Activated naive CD8-positive, alpha-beta T cell treated with anti-CD3 and anti-CD28 coated beads, Interleukin-2, amount 50 U/mL, for 24 hours (primary cell): ENCODE measurements around the gene CBLN3.
"Not testable (repeated sequence)": the region's sequence is repeated elsewhere in the genome, so short reads cannot be mapped to it uniquely, and the experiment has no call there.

ENCODE experiments used
- ATAC-seq: fragments of 150-1000 bp; cut with Tn5 transposase; one replicate; pipeline ENCODE4 v1.10.0; 2021
- DNase-seq: peaks from one replicate; pipeline ENCODE4 v3.0.0; 2021
- H3K27ac Mint-ChIP-seq: one replicate; pipeline ENCODE4 v1.8.0; 2021; ENCODE audit warnings: mild to moderate bottlenecking, mixed read lengths
- H3K27me3 Mint-ChIP-seq: one replicate; pipeline ENCODE4 v1.8.0; 2021; ENCODE audit warnings: mixed read lengths
- H3K36me3 Mint-ChIP-seq: one replicate; pipeline ENCODE4 v1.8.0; 2021; ENCODE audit warnings: low read depth, mixed read lengths
- H3K4me1 Mint-ChIP-seq: one replicate; pipeline ENCODE4 v1.8.0; 2021; ENCODE audit warnings: mixed read lengths
- H3K4me3 Mint-ChIP-seq: one replicate; pipeline ENCODE4 v1.8.0; 2021; ENCODE audit warnings: mild to moderate bottlenecking, moderate library complexity, mixed read lengths
- H3K9me3 Mint-ChIP-seq: one replicate; pipeline ENCODE4 v1.8.0; 2021; ENCODE audit warnings: mixed read lengths

The CBLN3 gene

GRCh38 chr14:24390701-24391468 is 38.6 kb downstream of the CBLN3 start:
- Mint-ChIP-seq H3K4me3 (no peak overlapping the region), H3K4me1 (no peaks in the 10 kb centered on the region), H3K27me3 (peaks cover 11% of the 10 kb centered on the region), H3K9me3 (no peaks in the 10 kb centered on the region), H3K27ac (no peak overlapping the region), H3K36me3 (no peaks in the 10 kb centered on the region)
- ATAC-seq (no peak), DNase-seq (no peak)

GRCh38 chr14:24389226-24389848 is 40.1 kb downstream of the CBLN3 start:
- H3K27ac Mint-ChIP-seq: no peak overlapping the region
- H3K9me3 Mint-ChIP-seq: no peaks in the 10 kb centered on the region
- no peak overlapping the region for H3K4me3 Mint-ChIP-seq
- ATAC-seq (no peak), DNase-seq (no peak)
- no peaks in the 10 kb centered on the region for H3K36me3 Mint-ChIP-seq
- H3K27me3 Mint-ChIP-seq: peaks cover 11% of the 10 kb centered on the region
- no peaks in the 10 kb centered on the region for H3K4me1 Mint-ChIP-seq

GRCh38 chr14:24388474-24389179 is 40.8 kb downstream of the CBLN3 start:
- Mint-ChIP-seq H3K9me3 (no peaks in the 10 kb centered on the region), H3K4me3 (no peak overlapping the region), H3K27me3 (peaks cover 11% of the 10 kb centered on the region), H3K4me1 (no peaks in the 10 kb centered on the region), H3K36me3 (no peaks in the 10 kb centered on the region), H3K27ac (no peak overlapping the region)
- DNase-seq: no peak
- no peak for ATAC-seq

GRCh38 chr14:24387579-24387978 is 41.9 kb downstream of the CBLN3 start:
- H3K27me3 Mint-ChIP-seq: peaks cover 11% of the 10 kb centered on the region
- not testable (repeated sequence) for H3K27ac Mint-ChIP-seq

DNA sequence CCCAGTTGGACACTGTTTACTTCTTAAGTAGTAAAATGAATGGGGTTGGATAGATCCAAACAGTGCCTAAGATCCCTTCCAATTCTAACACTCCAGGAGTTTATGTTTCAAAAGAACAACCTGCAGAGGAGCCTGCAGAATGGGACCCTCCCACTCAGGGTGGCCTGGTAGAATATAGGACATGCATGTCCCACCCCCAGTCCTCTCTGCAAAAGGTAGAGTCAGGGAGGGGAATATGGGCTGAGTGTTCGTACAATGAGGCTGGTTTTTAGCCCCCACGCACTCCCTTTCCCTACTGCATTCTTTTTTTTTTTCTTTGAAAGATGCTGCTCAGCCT is 42.5 kb downstream of the CBLN3 start:
- Mint-ChIP-seq H3K27me3 (peaks cover 11% of the 10 kb centered on the region), H3K4me3 (no peak overlapping the region), H3K9me3 (no peaks in the 10 kb centered on the region), H3K27ac (no peak overlapping the region), H3K36me3 (no peaks in the 10 kb centered on the region), H3K4me1 (no peaks in the 10 kb centered on the region)
- ATAC-seq (no peak), DNase-seq (no peak)

More at GRCh38 chr14:24387579-24387978, 41.9 kb downstream of the CBLN3 start:
- not testable (repeated sequence) for H3K4me1 Mint-ChIP-seq, H3K36me3 Mint-ChIP-seq, DNase-seq, H3K9me3 Mint-ChIP-seq, H3K4me3 Mint-ChIP-seq, ATAC-seq

DNA sequence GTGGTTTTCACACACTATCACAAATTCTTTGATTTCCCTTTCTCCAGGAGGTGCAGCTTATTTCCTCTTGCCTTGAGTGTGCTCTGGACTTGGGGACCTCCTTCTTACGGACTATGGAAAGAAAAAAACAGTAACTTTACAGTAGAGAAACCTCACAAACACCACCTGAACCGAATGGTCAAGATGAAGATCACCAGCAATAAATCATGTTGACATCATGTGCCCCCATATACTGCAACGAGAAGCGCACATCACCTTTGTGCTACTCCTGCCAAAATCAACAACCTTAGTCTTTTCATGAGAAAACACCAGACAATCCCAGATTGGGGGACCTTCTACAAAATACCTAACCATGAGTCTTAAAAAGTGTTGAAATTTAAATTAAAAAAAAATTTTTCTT is 43.9 kb downstream of the CBLN3 start:
- Mint-ChIP-seq H3K4me1 (peaks cover 2% of the 10 kb centered on the region), H3K27me3 (peaks cover 4% of the 10 kb centered on the region), H3K4me3 (no peak overlapping the region), H3K27ac (no peak overlapping the region), H3K36me3 (no peaks in the 10 kb centered on the region), H3K9me3 (no peaks in the 10 kb centered on the region)
- ATAC-seq: no peak
- DNase-seq: no peak

DNA sequence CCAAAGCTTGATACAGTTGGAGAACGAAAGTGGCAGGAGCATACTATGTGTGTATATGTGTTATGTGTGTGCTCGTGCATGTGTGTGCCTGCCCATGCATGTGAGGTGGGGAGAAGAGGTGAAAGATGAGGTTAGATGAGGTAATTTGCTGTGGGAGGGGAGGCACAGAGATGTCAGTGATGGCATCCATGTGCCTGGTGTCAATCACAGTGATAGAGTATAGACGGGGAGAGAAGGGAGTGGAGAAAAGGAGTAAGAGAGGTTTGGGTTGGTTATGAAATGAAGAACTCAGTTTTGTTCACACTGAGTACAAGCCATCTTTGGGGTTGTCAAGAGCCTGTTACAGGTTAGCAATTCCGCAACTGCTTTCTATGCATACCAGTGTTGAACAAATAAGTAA is 45.3 kb downstream of the CBLN3 start:
- Mint-ChIP-seq H3K9me3 (no peaks in the 10 kb centered on the region), H3K4me1 (peaks cover 2% of the 10 kb centered on the region), H3K4me3 (no peak overlapping the region), H3K36me3 (no peaks in the 10 kb centered on the region), H3K27ac (no peak overlapping the region), H3K27me3 (no peaks in the 10 kb centered on the region)
- ATAC-seq (no peak), DNase-seq (no peak)

- Mint-ChIP-seq H3K4me1 (peaks cover 2% of the 10 kb centered on the region), H3K9me3 (no peaks in the 10 kb centered on the region), H3K27ac (no peak overlapping the region), H3K27me3 (no peaks in the 10 kb centered on the region), H3K4me3 (no peak overlapping the region), H3K36me3 (no peaks in the 10 kb centered on the region)
- ATAC-seq (no peak), DNase-seq (no peak)
Measured at GRCh38 chr14:24382064-24382371, 47.5 kb downstream of the CBLN3 start.

DNA sequence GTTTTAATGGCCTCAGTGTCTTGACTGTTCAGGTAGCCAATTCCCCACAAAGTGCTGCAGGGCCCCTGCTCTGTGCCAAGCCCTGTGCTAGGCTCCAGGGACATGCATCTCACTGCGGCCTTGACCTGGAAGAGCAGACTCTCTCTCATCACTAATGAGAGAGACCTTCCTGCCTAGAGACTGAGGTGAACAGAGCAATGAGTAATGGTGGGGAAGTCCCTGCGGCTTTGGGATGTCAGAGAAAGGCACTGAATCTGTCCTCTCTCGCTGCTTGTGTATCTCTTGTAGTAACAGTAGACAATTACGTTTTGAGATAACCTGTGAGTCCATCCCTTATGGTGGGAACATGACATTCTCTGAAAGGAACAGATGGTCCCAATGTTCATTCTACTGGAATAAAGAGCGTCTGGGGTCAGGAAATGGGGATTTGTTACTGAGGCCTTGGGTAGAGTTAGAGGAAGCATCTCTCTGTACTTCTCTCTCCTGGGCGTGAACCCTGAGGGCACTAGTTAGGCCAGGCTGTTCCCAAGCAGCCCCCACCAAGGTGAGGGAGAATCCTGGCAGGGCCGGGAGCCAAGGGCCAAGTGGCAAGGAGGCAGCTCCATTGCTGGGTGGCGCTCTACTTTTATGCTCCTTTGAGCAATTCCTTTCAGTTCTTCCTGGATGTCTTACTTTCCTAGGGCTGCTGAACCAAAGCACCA is 48.0 kb downstream of the CBLN3 start:
- Mint-ChIP-seq H3K36me3 (no peaks in the 10 kb centered on the region), H3K9me3 (no peaks in the 10 kb centered on the region), H3K4me3 (no peak overlapping the region), H3K27ac (no peak overlapping the region), H3K27me3 (no peaks in the 10 kb centered on the region), H3K4me1 (peaks cover 2% of the 10 kb centered on the region)
- DNase-seq (no peak), ATAC-seq (peak; percentile 61)

- Mint-ChIP-seq H3K4me1 (peaks cover 2% of the 10 kb centered on the region), H3K36me3 (no peaks in the 10 kb centered on the region), H3K27ac (no peak overlapping the region), H3K4me3 (no peak overlapping the region), H3K27me3 (no peaks in the 10 kb centered on the region), H3K9me3 (no peaks in the 10 kb centered on the region)
- DNase-seq (no peak), ATAC-seq (no peak)
Measured at GRCh38 chr14:24379907-24380730, 49.3 kb downstream of the CBLN3 start.

DNA sequence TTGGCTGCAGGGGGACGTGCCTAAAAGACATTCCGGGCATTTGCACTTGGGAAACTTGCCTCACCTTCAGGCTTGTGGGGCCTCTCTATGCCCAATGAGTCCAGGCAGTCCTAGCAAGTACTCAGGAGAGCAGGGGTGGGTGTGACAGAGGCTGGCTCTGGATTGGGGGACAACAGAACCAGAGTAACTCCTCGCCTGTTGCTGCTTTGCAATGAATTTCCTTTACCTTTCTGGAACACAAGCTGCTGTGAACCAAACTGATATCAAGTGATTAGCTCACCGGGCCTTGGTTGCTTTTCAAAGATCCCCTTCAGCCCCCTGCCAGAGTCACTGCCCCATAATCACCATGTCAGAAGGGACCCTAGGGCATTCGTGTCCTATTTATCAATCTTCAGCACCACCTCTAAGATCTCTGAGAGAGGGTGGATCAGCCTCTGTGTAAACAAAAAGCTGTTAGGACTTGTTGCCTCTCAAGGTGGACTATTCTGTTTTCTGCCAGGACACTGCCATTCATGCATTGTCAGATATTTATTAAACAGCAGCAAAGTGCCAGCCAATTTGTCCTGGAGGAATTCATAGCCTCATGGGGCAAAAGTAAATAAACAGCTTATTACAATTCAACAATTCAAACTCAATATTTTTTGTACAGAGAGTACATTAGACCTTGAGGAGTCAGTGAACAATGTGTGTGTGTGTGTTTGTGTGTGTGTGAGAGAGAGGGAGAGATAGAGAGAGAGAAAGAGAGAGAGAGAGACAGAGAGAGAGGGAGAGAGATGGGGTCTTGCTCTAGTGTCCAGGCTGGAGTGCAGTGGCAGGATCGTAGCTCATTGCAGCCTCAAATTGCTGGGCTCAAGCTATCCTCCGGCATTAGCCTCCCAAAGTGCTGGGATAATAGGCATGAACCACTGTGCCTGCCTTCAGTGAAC is 50.2 kb downstream of the CBLN3 start:
- Mint-ChIP-seq H3K4me1 (peaks cover 2% of the 10 kb centered on the region), H3K27ac (no peak overlapping the region)

DNA sequence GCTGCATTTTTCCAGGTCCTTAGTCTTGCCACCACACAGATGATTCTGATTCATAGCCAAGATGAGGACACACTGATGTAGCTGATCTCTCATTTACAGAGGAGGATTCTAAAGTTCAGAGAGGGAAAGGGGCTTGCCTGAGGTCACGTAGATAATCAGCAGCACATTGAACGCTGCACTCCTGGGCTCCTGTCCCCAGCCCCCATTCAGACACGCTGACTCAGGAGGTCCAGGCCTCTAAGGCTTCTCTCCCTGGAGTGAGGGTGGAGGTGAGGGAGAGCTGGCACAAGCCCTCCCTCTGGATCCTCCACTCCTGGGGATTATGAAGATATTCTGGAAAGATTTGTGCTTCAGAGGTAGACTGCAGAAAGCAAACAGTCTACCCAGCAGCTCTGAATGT is 51.1 kb downstream of the CBLN3 start:
- H3K4me3 Mint-ChIP-seq: no peak overlapping the region
- H3K9me3 Mint-ChIP-seq: no peaks in the 10 kb centered on the region
- peaks cover 2% of the 10 kb centered on the region for H3K4me1 Mint-ChIP-seq
- no peaks in the 10 kb centered on the region for H3K36me3 Mint-ChIP-seq
- no peak overlapping the region for H3K27ac Mint-ChIP-seq
- DNase-seq: no peak
- no peak for ATAC-seq
- H3K27me3 Mint-ChIP-seq: no peaks in the 10 kb centered on the region

More for the DNA sequence above, 50.2 kb downstream of the CBLN3 start:
- ATAC-seq (no peak), DNase-seq (no peak)
- no peak overlapping the region for H3K4me3 Mint-ChIP-seq
- no peaks in the 10 kb centered on the region for H3K27me3 Mint-ChIP-seq
- no peaks in the 10 kb centered on the region for H3K36me3 Mint-ChIP-seq
- H3K9me3 Mint-ChIP-seq: no peaks in the 10 kb centered on the region

DNA sequence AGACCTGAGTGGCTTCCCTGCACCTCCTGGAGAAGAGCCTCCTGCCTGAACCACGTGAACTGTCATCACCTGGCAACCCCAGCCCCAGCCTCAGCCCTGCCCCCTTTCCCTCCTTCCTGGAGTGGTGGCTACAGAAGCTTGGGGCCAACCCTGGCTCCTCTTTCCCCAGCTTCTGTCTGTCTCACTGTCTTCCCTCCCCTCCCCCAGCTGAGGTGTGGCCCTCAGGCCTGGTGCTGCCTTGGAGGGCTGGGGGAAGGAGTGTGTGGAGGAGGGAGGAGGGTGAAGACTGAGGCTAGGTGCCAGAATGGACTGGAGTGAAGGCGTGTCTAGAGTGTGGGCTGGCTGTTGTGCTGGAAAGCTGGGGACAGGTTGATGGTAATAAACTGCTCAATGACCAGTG is 51.8 kb downstream of the CBLN3 start:
- no peak for ATAC-seq
- DNase-seq: no peak
- H3K27ac Mint-ChIP-seq: no peak overlapping the region
- H3K27me3 Mint-ChIP-seq: no peaks in the 10 kb centered on the region
- H3K4me3 Mint-ChIP-seq: no peak overlapping the region
- no peaks in the 10 kb centered on the region for H3K36me3 Mint-ChIP-seq
- H3K4me1 Mint-ChIP-seq: peaks cover 2% of the 10 kb centered on the region
- H3K9me3 Mint-ChIP-seq: no peaks in the 10 kb centered on the region
